Stimulated activated CD8-positive, alpha-beta memory T cell treated with anti-CD3 and anti-CD28 coated beads, Interleukin-12 subunit alpha, Interleukin-12 subunit beta, amount 100 ng/mL, for 1 hour (primary cell): ENCODE measurements around the gene GPR157.
"Not testable (repeated sequence)": the region's sequence is repeated elsewhere in the genome, so short reads cannot be mapped to it uniquely, and the experiment has no call there.

ENCODE experiments used
- DNase-seq: peaks from one replicate; pipeline ENCODE4 v3.0.0-alpha.2; 2020; ENCODE audit warnings: low read depth

GPR157 gene

DNA sequence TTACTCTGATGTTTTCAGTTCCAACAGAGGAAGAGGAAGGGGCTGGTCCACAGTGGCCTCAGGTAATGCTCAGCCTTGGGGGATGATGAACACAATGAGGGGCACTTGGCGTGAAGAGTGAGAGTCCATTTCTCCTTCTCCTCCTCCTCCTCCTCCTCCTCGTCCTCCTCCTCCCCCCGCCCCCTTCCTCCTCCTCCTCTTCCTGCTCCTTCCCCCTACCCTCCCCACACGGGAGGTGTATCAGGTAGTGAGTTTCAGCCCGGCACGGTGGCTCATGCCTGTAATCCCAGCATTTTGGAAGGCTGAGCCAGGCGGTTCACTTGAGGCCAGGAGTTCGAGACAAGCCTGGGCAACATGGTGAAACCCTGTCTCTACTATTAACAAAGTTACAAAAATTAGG lies 17.3 kb upstream of the GPR157 start:
- DNase-seq, result no peak

DNA sequence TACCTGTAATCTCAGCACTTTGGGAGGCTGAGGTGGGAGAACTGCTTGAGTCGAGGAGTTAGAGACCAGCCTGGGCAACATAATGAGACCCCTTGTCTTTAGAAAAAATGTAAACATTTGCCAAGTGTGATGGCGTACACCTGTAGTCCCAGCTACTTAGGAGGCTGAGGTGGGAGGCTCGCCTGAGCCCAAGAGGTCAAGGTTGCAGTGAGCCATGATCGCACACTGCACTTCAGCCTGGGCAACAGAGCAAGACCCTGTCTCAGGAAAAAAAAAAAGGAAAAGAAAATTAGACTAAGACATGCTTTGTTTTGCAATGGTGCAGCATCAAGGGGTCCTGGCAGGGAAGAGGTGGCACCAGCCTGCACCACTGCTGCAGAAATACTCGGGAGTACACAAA lies 16.8 kb upstream of the GPR157 start:
- no peak for DNase-seq

DNA sequence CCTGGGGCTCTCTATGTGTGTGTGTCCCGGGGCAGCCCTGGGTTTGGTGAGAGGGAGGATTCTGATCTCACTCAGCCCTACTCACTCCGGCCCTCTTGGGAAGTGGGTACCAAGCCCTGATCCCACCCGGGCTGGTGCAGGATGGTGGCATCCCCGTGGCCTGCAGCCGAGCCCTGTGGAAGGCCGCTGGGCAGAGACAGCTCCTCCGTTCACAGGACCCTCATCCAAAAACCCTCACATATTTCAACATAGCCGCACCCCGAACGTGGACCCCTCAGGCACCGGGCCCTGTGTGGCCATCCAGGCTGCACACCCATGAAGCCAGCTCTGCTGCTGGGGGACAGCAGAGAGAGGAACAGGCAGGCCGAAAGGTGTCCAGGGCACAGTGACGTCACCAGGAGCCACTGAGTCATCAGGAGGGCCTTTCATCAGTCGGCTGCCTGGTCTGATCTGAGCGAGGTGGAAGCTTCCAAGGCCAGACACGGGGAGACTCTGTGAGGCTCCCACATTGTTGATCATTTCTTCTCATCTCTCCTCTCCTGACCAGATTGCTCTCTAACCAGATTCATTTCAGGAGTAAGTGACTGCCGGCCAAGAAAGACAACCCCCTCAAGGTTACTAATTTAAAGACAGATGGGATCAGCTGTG lies 16.2 kb upstream of the GPR157 start:
- DNase-seq, result no peak

GRCh38 chr1:9144494-9144893 lies 15.6 kb upstream of the GPR157 start:
- not testable (repeated sequence) for DNase-seq

GRCh38 chr1:9143250-9143649 lies 14.3 kb upstream of the GPR157 start:
- DNase-seq, result no peak

GRCh38 chr1:9139930-9140329 lies 11.0 kb upstream of the GPR157 start:
- no peak for DNase-seq

GRCh38 chr1:9136932-9137331 lies 8.0 kb upstream of the GPR157 start:
- no peak for DNase-seq

- no peak for DNase-seq
Observed at GRCh38 chr1:9135073-9135836, 6.4 kb upstream of the GPR157 start.

DNA sequence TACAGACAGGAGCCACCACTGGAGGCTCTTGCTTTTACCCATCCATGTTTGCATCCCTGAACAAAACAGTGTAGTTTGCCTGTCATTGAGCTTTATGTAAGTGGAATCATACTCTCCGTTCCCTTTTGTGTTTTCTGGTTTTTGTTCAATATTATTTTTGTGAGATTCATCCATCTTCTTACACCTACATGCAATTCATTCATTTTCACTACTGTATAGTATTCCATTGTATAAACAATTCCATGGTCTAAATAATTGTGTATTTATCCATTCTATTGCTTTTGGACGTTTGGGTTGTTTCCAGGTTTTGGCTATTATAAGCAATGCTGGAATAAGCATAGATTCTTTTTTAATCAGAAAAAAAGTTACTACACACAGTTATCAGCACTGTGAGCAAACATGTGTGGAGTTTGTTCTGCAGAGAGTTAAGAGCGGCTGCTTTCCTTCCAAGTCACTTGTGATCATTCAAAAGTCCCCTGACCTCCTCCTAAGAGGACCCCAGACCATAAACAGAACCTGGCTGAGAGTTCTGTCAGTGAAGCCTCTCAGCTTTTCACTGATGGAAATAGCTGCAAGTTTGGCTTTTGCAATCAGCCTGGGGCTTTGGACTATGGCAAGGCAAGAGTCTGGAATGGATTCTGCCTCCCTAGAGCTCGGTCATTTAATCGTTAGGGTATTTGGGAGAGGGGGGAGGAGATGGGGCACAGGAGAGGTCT lies 5.1 kb upstream of the GPR157 start:
- DNase-seq, result no peak

DNA sequence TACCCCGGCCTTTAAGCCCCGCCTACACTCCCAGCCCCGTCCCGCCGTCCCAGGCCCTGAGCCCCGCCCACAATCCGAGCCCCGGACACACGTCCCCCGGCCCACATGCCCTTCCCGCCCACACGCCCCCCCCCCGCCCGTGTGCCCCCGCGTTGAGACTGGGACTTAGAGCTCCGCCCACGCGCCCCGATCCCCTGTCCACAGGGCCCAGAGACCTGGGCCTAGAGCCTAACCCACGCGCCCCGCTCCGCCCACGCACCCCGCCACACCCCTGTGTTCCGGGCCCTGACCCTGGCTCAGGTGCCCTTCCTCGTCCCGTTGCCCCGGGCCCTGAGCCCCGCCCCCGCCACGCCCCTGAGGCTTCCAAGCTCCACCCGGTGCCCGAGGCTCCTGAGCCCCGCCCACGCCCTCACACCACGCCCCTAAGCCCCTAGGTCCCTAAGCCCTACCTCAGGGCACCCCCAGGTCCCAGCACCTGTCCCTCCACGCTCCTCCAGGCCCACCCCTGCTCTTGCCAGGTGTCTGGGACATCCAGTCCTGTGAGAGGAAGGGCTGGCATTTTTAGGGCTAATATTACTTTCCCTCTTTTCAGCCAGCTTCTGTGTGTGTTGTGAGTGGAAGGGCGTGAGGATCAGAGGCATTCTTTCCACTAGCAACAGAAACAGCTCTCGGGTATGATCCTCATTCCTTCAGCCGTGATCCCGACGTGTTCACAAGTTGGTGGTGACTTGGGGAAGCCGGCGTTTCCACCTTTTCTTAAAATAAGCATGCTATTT lies 552 bp upstream of the GPR157 start:
- peak; percentile 78 for DNase-seq

DNA sequence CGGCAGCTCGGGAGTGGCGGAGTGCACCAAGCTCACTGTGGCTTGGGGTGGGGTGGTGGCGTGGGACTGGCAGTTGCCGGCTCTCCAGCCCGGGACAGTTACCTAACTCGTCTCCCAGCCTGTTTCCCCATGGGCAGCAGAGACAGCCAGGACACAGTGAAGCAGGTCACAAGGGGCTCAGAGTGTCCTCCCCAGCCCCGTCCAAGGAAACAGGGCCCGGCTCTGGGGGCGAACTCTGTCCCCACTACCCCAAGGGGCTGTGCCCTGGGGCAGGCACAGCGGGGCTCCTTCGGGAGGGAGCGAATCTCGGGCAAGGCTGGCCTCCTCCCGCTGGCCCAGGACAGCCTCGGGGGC lies 759 bp downstream of the GPR157 start:
- no peak for DNase-seq

DNA sequence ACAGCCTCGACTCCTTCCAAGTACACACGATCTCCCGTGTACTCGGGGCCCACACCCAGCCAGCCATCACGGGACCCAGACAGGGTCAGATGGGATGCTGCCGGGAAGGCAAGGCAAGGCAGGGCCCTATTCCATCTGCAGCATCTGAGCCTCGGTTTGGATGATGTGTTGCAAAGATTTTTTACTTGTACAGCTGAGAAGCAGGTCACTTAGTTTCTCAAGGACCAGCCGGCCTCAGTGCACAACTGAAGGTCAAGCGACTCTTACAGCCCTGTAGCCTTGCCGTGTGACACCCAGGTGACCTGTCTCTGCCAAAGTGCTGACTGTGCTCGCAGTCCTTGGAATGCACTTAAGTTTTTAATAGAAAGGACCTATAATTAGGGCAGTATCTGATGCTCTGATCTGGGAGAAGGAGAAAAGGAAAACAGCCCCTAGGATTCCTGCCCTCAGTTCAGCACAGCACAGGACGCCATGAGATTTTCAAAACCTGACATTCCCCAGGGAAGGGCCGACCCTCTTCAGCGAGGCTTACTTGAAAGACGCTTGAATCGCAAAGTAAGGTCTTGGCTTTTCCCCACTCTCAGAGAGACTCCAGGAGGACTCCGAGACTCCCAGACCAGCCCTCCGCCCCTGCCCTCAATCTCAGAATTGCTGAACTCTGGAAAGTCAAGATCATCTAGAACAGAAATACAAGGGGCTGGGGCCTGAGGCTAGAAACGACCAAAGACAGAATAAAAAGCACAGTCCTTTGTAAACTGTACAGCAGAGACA lies 1.3 kb downstream of the GPR157 start:
- DNase-seq, result no peak

DNA sequence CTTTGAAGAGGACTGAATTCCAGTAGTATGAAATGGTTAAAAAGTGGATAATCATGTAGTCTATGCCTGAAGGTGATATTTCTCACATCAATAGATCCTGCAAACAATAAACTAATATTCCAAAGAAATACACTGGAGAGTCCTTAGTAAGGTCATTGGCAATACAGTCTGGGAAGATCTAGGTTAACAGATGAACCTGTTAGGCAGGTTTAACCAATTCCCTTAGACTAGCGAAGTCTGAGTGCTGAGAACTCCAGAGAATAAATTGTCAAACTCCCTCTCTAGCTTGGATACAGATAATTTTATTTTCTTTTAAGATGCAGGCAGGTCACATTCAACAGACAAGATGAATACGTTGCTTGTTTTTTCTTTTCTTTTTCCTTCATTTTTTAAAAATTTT lies 2.4 kb downstream of the GPR157 start:
- no peak for DNase-seq

DNA sequence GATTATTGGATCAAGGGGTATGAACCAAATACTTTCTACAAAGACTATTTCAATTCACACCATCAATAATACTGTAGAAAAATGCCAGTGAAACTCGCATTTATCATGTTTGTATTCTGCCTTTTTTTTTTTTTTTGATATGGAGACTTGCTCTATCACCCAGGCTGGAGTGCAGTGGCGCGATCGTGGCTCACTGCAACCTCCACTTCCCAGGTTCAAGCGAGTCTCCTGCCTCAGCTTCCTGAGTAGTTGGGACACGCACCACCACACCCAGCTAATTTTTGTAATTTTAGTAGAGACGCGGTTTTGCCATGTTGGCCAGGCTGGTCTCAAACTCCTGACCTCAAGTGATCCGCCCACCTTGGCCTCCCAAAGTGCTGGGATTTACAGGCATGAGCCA lies 3.1 kb downstream of the GPR157 start:
- DNase-seq, result not testable (repeated sequence)

DNA sequence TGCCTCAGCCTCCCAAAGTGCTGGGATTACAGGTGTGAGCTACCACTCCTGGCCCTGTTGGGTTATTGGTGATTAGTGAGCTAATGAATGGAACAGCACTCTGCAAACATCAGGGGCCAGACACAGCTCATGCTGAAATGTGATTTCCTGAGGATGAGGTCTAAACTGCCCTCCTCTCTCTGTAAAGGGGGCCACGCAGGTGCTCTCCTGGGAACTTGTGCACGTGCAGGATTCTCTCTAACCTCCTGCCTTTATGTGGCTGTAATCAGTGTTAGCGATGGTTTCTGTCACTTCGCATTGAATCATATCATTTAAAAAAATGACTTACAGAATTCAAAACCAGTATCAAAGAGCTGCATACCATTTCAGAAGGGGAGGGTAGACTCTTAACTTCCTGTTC lies 3.6 kb downstream of the GPR157 start:
- DNase-seq, result no peak

GRCh38 chr1:9124389-9124788 lies 4.5 kb downstream of the GPR157 start:
- DNase-seq, result not testable (repeated sequence)

DNA sequence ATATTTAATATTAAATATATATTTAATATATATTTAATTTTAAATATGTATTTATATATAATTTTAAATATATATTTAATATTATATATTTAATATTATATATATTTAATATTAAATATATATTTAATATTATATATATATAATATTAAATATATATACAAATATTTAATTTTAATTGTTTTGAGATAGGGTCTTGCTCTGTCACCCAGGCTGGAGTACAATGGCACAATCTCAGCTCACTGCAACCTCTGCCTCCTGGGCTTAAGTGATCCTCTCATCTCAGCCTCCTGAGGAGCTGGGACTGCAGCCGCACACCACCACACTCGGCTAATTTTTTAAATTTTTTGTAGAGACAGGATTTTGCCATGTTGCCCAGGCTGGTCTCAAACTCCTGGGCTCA lies 5.2 kb downstream of the GPR157 start:
- DNase-seq, result not testable (repeated sequence)

GRCh38 chr1:9121496-9122409 lies 7.1 kb downstream of the GPR157 start:
- DNase-seq, result no peak

- DNase-seq, result no peak
Observed at GRCh38 chr1:9120312-9120958, 8.5 kb downstream of the GPR157 start.

- no peak for DNase-seq
Observed at GRCh38 chr1:9119745-9120144, 9.2 kb downstream of the GPR157 start.
